ENCODE results near the gene ZNF425. TPM values are rescaled to one million over a fixed set of nuclear protein-coding genes. Genes with fewer than 3 reads are reported as not detected.

The ZNF425 gene
- total RNA-seq, 2 donors from 2014 or later: 0.96 to 1.0 TPM

- H3K9me3 ChIP-seq: no peaks in the 10 kb centered on the region
- no peak overlapping the region for H3K27ac ChIP-seq
- no peak for TF ChIP-seq CTCF (IDR thresholded peaks at IDR 0.05)
- intact Hi-C loops (cut with DNase I): no loop called here
- no peaks in the 10 kb centered on the region for H3K27me3 ChIP-seq
- no peaks in the 10 kb centered on the region for H3K4me1 ChIP-seq
- H3K4me3 ChIP-seq: no peak overlapping the region
- no peak overlapping the region for H3K9ac ChIP-seq (ENCODE audit: low read depth in 2 of 2, low read length in 2 of 2)
- peaks cover 6% of the 10 kb centered on the region for H3K36me3 ChIP-seq
- DNase-seq: no peak
These were observed 40.0 kb upstream of the ZNF425 start for GRCh38 chr7:149166142-149166541.

- H3K36me3 ChIP-seq: no peaks in the 10 kb centered on the region
- H3K27me3 ChIP-seq: no peaks in the 10 kb centered on the region
- no peak for TF ChIP-seq CTCF (IDR thresholded peaks at IDR 0.05)
- H3K27ac ChIP-seq: no peak overlapping the region
- intact Hi-C loops (cut with DNase I): no loop called here
- H3K4me1 ChIP-seq: no peaks in the 10 kb centered on the region
- H3K4me3 ChIP-seq: no peak overlapping the region
- DNase-seq: no peak
- no peak overlapping the region for H3K9ac ChIP-seq (ENCODE audit: low read depth in 2 of 2, low read length in 2 of 2)
- H3K9me3 ChIP-seq: no peaks in the 10 kb centered on the region
These were observed 35.2 kb upstream of the ZNF425 start for GRCh38 chr7:149161241-149161848.

- no peaks in the 10 kb centered on the region for H3K27me3 ChIP-seq
- H3K9me3 ChIP-seq: no peaks in the 10 kb centered on the region
- no peak overlapping the region for H3K27ac ChIP-seq
- H3K4me3 ChIP-seq: no peak overlapping the region
- TF ChIP-seq CTCF (IDR thresholded peaks at IDR 0.05): no peak
- H3K4me1 ChIP-seq: no peaks in the 10 kb centered on the region
- intact Hi-C loops (cut with DNase I): no loop called here
- no peaks in the 10 kb centered on the region for H3K36me3 ChIP-seq
- no peak for DNase-seq
- no peak overlapping the region for H3K9ac ChIP-seq (ENCODE audit: low read depth in 2 of 2, low read length in 2 of 2)
These were observed 30.8 kb upstream of the ZNF425 start for GRCh38 chr7:149156898-149157297.

- Histone ChIP-seq H3K27me3 (no peaks in the 10 kb centered on the region), H3K36me3 (no peaks in the 10 kb centered on the region), H3K9me3 (no peaks in the 10 kb centered on the region), H3K4me3 (no peak overlapping the region), H3K27ac (no peak overlapping the region), H3K9ac (ENCODE audit: low read depth in 2 of 2, low read length in 2 of 2) (no peak overlapping the region), H3K4me1 (no peaks in the 10 kb centered on the region)
- intact Hi-C loops (cut with DNase I): no loop called here
- TF ChIP-seq CTCF (IDR thresholded peaks at IDR 0.05): no peak
- no peak for DNase-seq
These were observed 27.9 kb upstream of the ZNF425 start for GRCh38 chr7:149154056-149154455.

GRCh38 chr7:149153346-149153745 is 27.2 kb upstream of the ZNF425 start:
- H3K9me3 ChIP-seq: no peaks in the 10 kb centered on the region
- H3K27me3 ChIP-seq: no peaks in the 10 kb centered on the region
- no peak overlapping the region for H3K4me3 ChIP-seq
- H3K9ac ChIP-seq (ENCODE audit: low read depth in 2 of 2, low read length in 2 of 2): no peak overlapping the region
- no peak for TF ChIP-seq CTCF (IDR thresholded peaks at IDR 0.05)
- no peaks in the 10 kb centered on the region for H3K4me1 ChIP-seq
- H3K36me3 ChIP-seq: no peaks in the 10 kb centered on the region
- no peak overlapping the region for H3K27ac ChIP-seq
- DNase-seq: no peak
- intact Hi-C loops (cut with DNase I): no loop called here

Measured in colonic mucosa (tissue), 4 donors.